HG02798 (cell line): ENCODE measurements around the gene VASP.
A peak's percentile ranks its signal among the peaks of the same experiment; 100 is the strongest.

ENCODE experiments used
- ATAC-seq: cut with Tn5 transposase; IDR thresholded peaks from one replicate; pipeline ENCODE4 v1.9.1; 2021; ENCODE audit warnings: mild to moderate bottlenecking; ENCODE audit not compliant: unreplicated experiment, poor library complexity

The VASP gene

GRCh38 chr19:45512881-45513483, 5.7 kb downstream of the VASP start:
- no peak for ATAC-seq

GRCh38 chr19:45514376-45515051, 7.2 kb downstream of the VASP start:
- no peak for ATAC-seq

GRCh38 chr19:45515081-45515624, 7.9 kb downstream of the VASP start:
- no peak for ATAC-seq

GRCh38 chr19:45515807-45516401, 8.6 kb downstream of the VASP start:
- ATAC-seq = no peak

- no peak for ATAC-seq
Measured at GRCh38 chr19:45517238-45517637, 10.0 kb downstream of the VASP start.

GRCh38 chr19:45517641-45518468, 10.6 kb downstream of the VASP start:
- no peak for ATAC-seq

GRCh38 chr19:45518469-45518826, 11.2 kb downstream of the VASP start:
- ATAC-seq = no peak

- ATAC-seq = no peak
Measured at GRCh38 chr19:45522010-45522941, 15.0 kb downstream of the VASP start.

- peak; percentile 82 for ATAC-seq
Measured at GRCh38 chr19:45523642-45524256, 16.5 kb downstream of the VASP start.

GRCh38 chr19:45524575-45525129, 17.4 kb downstream of the VASP start:
- no peak for ATAC-seq

GRCh38 chr19:45526143-45526542, 18.9 kb downstream of the VASP start:
- ATAC-seq = no peak

- ATAC-seq = no peak
Measured at GRCh38 chr19:45526971-45527370, 19.7 kb downstream of the VASP start.

GRCh38 chr19:45527731-45528130, 20.5 kb downstream of the VASP start:
- ATAC-seq = no peak

GRCh38 chr19:45528149-45528743, 21.0 kb downstream of the VASP start:
- ATAC-seq = no peak

GRCh38 chr19:45528744-45529419, 21.6 kb downstream of the VASP start:
- no peak for ATAC-seq

- no peak for ATAC-seq
Measured at GRCh38 chr19:45529420-45529785, 22.1 kb downstream of the VASP start.

- no peak for ATAC-seq
Measured at GRCh38 chr19:45531349-45531748, 24.1 kb downstream of the VASP start.

GRCh38 chr19:45539459-45539858, 32.2 kb downstream of the VASP start:
- no peak for ATAC-seq
